ENCODE results near the gene IL1RL1. TPM values are rescaled to one million over a fixed set of nuclear protein-coding genes. Genes with fewer than 3 reads are reported as not detected.

The IL1RL1 gene
- total and polyA plus RNA-seq, 2 donors (not counting 1 experiment from before 2014, with no cell fraction given) = 0.02 to 0.50 TPM

- Histone ChIP-seq H3K36me3 (ENCODE audit: control insufficient read depth, insufficient read depth, low read length) (no peaks in the 10 kb centered on the region), H3K9me3 (ENCODE audit: control insufficient read depth, insufficient read depth, low read depth, low read length) (no peaks in the 10 kb centered on the region), H3K9ac (ENCODE audit: insufficient read depth, low read length) (no peak overlapping the region), H3K4me2 (ENCODE audit: extremely low read depth, insufficient read depth, low read length) (no peak overlapping the region), H3K27me3 (ENCODE audit: control insufficient read depth, insufficient read depth, low read length) (no peaks in the 10 kb centered on the region), H2AFZ (ENCODE audit: low read length) (no peak overlapping the region), H4K20me1 (ENCODE audit: control insufficient read depth, extremely low read depth, insufficient read depth, low read length) (no peaks in the 10 kb centered on the region), H3K4me1 (ENCODE audit: control insufficient read depth, extremely low read depth, insufficient read depth, low read length) (no peaks in the 10 kb centered on the region), H3K4me3 (replicated peaks in 1 of 4; ENCODE audit: control extremely low read depth in 1 of 4, insufficient read depth in 1 of 4, low read depth in 3 of 4, low read length in 4 of 4) (no peak overlapping the region), H3K27ac (ENCODE audit: insufficient read depth, low read length) (no peak overlapping the region), H3K79me2 (ENCODE audit: control insufficient read depth, insufficient read depth, low read length) (no peaks in the 10 kb centered on the region)
- TF ChIP-seq CTCF (conservative IDR thresholded peaks at IDR 0.05 in 1 of 2, IDR thresholded peaks at IDR 0.05 in 1 of 2; ENCODE audit: low read depth in 1 of 2, low read length in 2 of 2) (no peak), EZH2 (IDR thresholded peaks at IDR 0.05; ENCODE audit: low read length, missing control alignments) (no peak)
- no peak for DNase-seq (ENCODE audit: low read depth in 2 of 2)
These were observed 80.2 kb downstream of the IL1RL1 start for GRCh38 chr2:102391565-102391964.

GRCh38 chr2:102392096-102392495 lies 80.7 kb downstream of the IL1RL1 start:
- Histone ChIP-seq H3K9me3 (ENCODE audit: control insufficient read depth, insufficient read depth, low read depth, low read length) (no peaks in the 10 kb centered on the region), H3K27ac (ENCODE audit: insufficient read depth, low read length) (no peak overlapping the region)
- no peak for DNase-seq (ENCODE audit: low read depth in 2 of 2)

GRCh38 chr2:102392942-102393341 lies 81.6 kb downstream of the IL1RL1 start:
- no peak overlapping the region for H3K27ac ChIP-seq (ENCODE audit: insufficient read depth, low read length)
- no peaks in the 10 kb centered on the region for H3K4me1 ChIP-seq (ENCODE audit: control insufficient read depth, extremely low read depth, insufficient read depth, low read length)
- no peak overlapping the region for H3K4me2 ChIP-seq (ENCODE audit: extremely low read depth, insufficient read depth, low read length)
- H3K9me3 ChIP-seq (ENCODE audit: control insufficient read depth, insufficient read depth, low read depth, low read length) = no peaks in the 10 kb centered on the region
- H3K4me3 ChIP-seq (replicated peaks in 1 of 4; ENCODE audit: control extremely low read depth in 1 of 4, insufficient read depth in 1 of 4, low read depth in 3 of 4, low read length in 4 of 4) = no peak overlapping the region
- no peaks in the 10 kb centered on the region for H4K20me1 ChIP-seq (ENCODE audit: control insufficient read depth, extremely low read depth, insufficient read depth, low read length)
- TF ChIP-seq EZH2 (IDR thresholded peaks at IDR 0.05; ENCODE audit: low read length, missing control alignments) = no peak
- TF ChIP-seq CTCF (conservative IDR thresholded peaks at IDR 0.05 in 1 of 2, IDR thresholded peaks at IDR 0.05 in 1 of 2; ENCODE audit: low read depth in 1 of 2, low read length in 2 of 2) = no peak
- no peak overlapping the region for H3K9ac ChIP-seq (ENCODE audit: insufficient read depth, low read length)
- H3K36me3 ChIP-seq (ENCODE audit: control insufficient read depth, insufficient read depth, low read length) = no peaks in the 10 kb centered on the region
- no peaks in the 10 kb centered on the region for H3K79me2 ChIP-seq (ENCODE audit: control insufficient read depth, insufficient read depth, low read length)
- no peaks in the 10 kb centered on the region for H3K27me3 ChIP-seq (ENCODE audit: control insufficient read depth, insufficient read depth, low read length)
- peak in 1 of 2 donors; percentile 12 for DNase-seq (ENCODE audit: low read depth in 2 of 2)
- no peak overlapping the region for H2AFZ ChIP-seq (ENCODE audit: low read length)

More at GRCh38 chr2:102392096-102392495, 80.7 kb downstream of the IL1RL1 start:
- H3K27me3 ChIP-seq (ENCODE audit: control insufficient read depth, insufficient read depth, low read length) = no peaks in the 10 kb centered on the region
- H4K20me1 ChIP-seq (ENCODE audit: control insufficient read depth, extremely low read depth, insufficient read depth, low read length) = no peaks in the 10 kb centered on the region
- no peaks in the 10 kb centered on the region for H3K4me1 ChIP-seq (ENCODE audit: control insufficient read depth, extremely low read depth, insufficient read depth, low read length)
- H3K4me3 ChIP-seq (replicated peaks in 1 of 4; ENCODE audit: control extremely low read depth in 1 of 4, insufficient read depth in 1 of 4, low read depth in 3 of 4, low read length in 4 of 4) = no peak overlapping the region
- H3K9ac ChIP-seq (ENCODE audit: insufficient read depth, low read length) = no peak overlapping the region
- no peaks in the 10 kb centered on the region for H3K79me2 ChIP-seq (ENCODE audit: control insufficient read depth, insufficient read depth, low read length)
- no peaks in the 10 kb centered on the region for H3K36me3 ChIP-seq (ENCODE audit: control insufficient read depth, insufficient read depth, low read length)
- no peak overlapping the region for H3K4me2 ChIP-seq (ENCODE audit: extremely low read depth, insufficient read depth, low read length)
- TF ChIP-seq EZH2 (IDR thresholded peaks at IDR 0.05; ENCODE audit: low read length, missing control alignments) (no peak), CTCF (conservative IDR thresholded peaks at IDR 0.05 in 1 of 2, IDR thresholded peaks at IDR 0.05 in 1 of 2; ENCODE audit: low read depth in 1 of 2, low read length in 2 of 2) (no peak)
- no peak overlapping the region for H2AFZ ChIP-seq (ENCODE audit: low read length)

Measured in fibroblast of lung (primary cell).